ENCODE data around the gene ZNF79.

GRCh38 chr9:127428348-127428747 is 4.2 kb downstream of the ZNF79 start:
- TF ChIP-seq EZH2 (IDR thresholded peaks at IDR 0.05; ENCODE audit: borderline replicate concordance, low read depth, low read length, poor library complexity, severe bottlenecking) = no peak
- no peak for TF ChIP-seq CTCF (conservative IDR thresholded peaks at IDR 0.05; ENCODE audit: low read depth, low read length)
